Stromal cell of bone marrow (primary cell): ENCODE data around the gene ADAMTSL1.

Source experiments
- DNase-seq: peaks from one replicate; pipeline ENCODE4 v3.0.0-alpha.2; 2012; ENCODE audit warnings: low read depth

The ADAMTSL1 gene

DNA sequence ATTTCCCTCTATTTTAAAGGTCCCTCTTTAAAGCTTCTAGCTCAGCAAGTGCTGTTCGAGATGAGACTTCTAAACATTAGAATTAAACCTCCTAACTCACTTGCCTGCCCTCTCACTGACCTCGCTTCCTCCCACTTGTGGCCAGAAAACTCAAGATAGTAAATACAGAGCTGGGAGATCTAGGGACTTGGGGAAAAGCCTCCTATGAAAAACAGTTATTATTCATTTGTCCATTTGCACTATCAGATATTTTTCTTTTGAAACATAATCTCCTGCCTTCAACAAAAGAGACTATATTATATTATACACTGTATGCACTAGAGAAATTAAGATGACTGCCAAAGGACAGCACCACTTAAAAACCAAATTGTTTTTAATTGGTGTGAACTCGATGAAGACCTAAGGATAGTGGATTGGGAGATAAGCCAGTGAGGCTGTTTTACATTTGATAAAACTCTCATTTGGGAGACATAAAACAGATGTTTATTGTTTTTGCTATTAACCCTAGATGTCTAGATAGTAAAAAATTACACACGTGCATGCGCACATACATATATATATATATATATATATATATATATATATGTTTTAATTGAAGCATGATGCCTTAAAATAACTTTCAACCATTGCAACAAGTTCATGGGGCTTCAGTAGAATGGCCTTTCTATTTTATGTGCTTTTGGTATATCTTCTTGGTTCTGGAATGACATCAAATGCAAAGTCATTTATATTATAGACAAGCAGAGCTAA lies 229.4 kb downstream of the ADAMTSL1 start:
- peak; percentile 30 for DNase-seq

DNA sequence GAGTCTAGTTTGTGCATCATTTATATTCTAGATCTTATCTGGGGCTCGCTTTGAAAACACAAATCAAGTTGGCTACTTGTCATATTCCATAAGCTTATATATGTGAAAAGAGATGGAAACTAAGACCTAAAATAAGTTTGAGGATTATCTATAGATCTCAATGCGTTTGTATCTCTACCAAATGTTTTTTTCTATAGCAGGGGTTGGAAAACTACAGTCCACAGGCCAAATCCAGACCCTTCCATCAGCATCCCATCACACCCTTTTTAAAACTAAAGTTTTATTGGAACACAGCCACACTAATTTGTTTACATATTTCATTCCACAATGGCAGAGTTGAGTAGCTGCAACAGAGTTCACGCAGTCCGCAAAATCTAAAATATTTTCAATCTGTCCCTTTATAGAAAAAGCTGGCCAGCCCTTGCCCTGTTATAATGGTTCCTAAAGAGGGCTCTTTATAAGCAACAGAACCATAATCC lies 230.0 kb downstream of the ADAMTSL1 start:
- no peak for DNase-seq

DNA sequence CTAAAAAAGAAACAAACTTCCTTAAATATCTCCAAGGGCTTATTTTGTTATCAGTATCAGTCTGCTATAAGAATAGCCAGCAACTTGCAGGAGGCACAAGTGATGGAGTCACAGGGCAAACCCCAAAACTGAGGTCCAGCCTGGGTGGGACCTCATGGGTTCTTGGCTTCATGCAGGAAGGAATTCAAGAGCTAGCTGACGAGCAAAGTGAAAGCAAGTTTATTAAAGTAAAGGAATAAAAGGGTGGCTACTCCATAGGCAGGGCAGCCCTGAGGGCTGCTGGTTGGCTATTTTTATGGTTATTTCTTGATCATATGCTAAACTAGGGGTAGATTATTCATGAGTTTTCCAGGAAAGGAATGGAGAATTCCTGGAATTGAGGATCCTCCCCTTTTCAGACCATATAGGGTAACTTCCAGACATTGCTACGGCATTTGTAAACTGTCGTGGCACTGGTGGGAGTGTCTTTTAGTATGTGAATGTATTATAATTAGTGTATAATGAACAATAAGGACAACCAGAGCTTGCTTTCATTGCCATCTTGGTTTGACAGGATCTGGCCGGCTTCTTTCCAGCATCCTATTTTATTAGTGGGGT lies 231.9 kb downstream of the ADAMTSL1 start:
- no peak for DNase-seq

DNA sequence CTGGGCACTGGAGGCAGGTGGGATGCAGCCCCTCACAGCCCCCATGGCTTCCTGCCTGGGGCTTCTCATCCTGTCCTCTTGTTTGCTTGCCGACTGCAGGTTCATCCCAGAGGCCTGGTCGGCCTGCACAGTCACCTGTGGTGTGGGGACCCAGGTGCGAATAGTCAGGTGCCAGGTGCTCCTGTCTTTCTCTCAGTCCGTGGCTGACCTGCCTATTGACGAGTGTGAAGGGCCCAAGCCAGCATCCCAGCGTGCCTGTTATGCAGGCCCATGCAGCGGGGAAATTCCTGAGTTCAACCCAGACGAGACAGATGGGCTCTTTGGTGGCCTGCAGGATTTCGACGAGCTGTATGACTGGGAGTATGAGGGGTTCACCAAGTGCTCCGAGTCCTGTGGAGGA lies 232.7 kb downstream of the ADAMTSL1 start:
- DNase-seq = no peak

DNA sequence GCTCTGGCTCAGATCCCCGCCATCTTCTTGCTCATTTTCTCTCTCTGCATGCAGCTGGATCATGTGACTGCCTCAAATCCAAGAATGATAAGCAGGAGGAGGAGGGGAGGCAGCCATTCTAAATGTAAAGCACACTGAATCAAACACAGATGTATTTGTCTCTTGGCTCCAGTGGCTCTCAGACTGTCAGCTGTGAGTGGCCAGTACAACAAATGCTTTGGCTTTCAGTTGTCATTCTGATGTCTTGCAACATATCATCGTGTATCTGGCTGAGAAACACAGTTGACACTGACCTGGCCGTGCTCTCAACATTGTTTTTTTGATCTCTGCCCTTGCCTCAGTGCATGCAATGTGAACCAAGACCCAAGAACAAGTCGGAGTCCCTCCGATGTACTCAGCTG lies 233.1 kb downstream of the ADAMTSL1 start:
- DNase-seq = no peak

DNA sequence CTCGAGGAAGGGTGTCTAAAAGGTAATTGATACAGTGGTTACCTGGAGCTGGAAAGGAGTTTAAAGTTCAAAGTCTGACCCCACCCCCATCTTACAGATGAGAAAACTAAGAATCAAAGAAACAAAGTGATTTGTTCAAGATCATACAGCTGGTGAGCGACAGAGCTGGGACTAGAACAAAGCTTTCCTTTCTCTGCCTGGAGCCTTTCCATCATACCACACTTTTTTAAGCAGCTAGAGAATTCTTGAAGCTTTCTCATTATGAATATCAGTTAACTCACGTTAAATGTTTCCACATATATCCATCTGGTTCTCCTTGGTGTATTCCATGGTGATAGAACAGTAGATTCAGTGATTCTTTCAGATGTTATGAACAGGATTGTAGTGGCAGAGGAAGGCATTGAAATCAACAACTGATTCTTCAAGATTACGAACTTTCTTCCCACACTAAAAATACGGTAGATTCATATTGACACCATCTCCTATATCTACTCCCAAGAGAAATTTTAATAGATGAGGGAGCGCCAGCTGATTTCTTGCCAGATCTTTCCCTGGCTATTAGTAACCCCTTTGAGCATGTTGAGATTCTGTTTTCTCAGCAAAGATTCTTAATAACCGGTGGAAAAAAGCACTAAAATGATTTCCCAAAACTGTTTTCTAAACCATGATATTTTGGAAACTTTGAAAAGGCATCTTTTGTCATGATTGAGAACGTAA lies 233.7 kb downstream of the ADAMTSL1 start:
- DNase-seq = no peak

DNA sequence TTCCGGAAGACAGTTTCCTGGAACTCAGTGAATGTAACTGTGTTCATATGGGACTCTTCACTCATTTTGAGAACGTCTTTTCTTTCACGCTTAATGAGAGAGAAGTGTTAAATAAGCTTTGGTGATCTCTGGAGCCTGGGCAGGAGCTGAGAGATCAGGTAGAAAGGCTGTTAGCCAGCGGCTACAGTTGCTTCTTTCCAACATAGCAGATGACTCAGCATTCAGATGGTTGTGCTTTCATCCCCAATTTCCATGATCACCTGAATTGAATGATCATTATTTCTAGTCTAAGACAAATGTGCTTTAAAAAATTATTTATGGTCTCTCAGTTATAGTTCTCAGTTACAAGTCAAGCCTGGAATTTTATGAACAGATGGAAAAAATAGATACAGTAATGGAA lies 234.5 kb downstream of the ADAMTSL1 start:
- no peak for DNase-seq

DNA sequence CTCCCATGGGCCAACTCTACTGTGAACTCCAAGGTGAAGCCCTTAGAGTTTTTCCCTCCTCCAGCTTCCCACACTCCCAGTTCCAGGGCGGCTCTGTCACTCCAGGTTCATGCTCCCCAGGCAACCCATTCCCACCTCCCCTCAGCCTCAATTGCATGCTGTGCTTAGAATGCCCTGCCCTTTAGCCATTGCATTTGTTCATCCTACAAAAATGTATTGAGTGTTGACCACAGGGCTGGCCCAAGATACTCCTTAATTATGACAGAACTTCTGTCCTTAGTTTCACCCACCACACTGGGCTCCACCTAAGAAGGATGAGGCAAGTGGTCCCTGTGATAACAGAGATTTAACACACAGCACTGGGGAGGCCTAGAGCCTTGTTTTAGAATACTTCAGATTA lies 236.1 kb downstream of the ADAMTSL1 start:
- peak; percentile 31 for DNase-seq

DNA sequence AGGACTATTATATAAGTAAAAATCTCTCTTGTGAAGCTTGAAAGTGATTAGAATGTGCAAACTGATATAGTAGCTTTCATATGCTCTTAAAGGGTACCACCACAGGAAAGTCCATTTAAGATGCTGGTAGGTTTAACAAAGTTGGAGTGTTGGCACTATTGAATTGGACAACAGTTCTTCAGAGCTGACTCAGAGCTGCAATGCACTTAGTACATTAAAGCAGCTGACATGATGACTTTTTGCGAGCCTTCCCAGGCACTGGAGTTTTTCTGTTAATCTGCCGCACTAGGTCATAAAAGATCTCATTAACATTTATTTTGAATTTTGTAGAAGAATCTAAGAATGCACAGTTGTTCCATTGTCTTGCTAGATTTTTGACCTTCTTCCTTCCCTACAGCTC lies 243.8 kb downstream of the ADAMTSL1 start:
- no peak for DNase-seq

DNA sequence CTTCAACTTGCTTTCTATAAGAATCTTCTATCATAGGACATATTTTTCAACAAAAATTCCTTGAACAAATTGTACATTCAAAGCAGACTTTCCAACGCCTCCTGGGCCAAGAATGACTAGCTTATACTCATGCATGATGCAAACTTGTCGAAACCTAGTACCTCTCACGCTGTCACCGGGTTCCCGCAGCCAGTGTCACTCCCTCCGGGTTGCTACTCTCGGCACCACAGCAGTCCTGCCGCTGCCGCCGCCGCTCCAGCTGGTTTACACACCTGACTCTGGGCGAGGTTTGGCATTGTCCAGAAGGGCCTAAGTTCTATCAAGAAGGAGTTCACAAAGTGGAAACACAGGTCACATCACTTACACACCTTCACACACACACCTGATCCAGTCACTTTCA lies 244.4 kb downstream of the ADAMTSL1 start:
- DNase-seq = no peak

DNA sequence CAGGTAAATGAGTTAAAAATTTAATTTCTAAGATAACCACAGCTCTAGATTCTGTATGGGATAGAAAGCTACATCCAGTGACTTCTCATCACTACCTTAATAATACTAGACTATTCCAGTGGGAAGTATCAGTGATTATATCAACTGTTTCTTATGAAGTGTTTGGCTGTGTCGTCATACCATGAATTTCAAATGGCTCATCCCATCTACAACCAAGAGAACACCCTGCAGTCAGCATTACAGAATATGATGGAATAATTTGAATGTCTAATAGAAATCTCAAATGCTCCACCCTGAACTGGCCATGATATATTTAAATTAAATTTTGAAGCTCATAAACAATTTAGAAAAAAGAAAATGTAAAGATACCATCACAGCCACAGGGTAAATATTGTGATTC lies 245.0 kb downstream of the ADAMTSL1 start:
- DNase-seq = no peak

DNA sequence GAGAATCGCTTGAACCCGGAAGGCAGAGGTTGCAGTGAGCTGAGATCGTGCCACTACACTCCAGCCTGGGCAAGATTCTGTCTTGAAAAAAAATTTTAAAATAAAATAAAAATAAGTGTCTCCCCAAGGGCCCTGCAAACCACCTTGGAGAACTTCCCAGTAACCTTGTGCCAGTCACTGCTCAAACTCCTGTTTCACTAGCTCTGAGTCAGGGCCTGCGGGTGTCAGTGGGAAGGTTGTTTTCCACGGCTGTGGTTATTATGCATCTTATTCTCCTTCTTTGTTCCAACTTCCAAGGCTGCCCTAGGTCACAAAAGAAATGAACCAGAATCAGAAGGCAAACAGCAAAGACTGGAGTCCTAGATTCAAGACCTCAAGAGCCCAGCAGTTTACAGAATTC lies 246.7 kb downstream of the ADAMTSL1 start:
- peak; percentile 83 for DNase-seq

DNA sequence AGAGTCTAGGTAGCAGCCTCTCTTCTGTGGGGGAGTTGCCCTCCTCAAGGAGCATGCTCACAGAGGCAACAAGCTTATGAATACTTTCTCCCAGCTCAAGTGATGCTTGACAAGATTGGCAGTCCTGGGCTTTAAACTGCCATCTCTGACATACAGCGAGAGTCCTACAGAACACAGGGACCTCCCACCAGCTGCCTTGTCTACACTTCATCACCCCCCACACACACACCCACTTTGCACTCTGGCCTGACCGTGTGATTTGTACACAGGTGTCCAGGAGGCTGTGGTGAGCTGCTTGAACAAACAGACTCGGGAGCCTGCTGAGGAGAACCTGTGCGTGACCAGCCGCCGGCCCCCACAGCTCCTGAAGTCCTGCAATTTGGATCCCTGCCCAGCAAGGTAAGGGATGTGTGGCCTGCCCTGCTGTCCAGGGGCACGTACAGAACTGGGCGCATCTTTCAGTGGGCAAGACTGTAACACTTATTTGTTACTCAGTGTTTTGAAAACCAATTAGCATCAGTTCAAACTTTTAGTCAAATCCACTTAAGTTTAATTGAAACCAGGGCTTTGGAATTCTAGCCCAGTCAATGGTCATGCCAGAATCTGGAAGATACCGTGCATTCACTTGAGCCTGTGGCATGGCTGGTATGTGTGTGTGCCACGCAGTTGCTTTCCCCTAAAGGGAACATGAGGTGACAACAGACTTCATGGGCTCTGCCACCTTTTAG lies 247.5 kb downstream of the ADAMTSL1 start:
- no peak for DNase-seq

DNA sequence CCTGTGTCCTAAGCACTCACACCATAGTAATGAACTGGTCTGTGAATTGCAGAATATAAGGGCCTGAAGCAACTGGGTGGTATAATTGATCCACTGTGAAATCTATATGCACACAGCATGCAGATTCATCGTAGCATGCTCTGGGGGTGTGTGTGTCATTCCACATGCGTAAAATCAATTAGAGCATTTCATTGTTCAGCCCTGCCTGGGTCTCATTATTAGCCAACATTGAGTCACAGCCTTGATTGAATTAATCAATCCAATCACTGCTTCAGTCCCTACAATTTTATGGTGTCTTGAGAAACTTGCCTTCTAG lies 248.0 kb downstream of the ADAMTSL1 start:
- DNase-seq = no peak

DNA sequence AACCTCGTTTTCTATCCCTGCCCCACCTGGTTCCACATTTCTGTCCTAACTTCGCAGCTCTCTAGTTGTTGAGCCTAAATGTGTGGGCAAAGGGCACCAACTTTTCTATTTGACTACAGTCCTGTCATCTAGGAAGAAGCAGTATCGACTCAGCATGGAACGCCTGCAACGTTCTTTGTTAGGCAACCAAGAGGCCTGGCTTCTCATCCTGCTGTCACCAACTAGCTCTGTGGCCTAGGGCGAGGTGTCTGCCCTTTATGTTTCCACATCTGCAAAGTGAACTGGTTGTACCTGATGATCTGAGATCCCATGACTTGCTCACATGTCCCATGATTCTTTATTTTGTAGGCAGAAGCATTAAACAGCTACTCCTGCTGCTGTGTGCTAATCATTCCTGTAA lies 248.9 kb downstream of the ADAMTSL1 start:
- no peak for DNase-seq

DNA sequence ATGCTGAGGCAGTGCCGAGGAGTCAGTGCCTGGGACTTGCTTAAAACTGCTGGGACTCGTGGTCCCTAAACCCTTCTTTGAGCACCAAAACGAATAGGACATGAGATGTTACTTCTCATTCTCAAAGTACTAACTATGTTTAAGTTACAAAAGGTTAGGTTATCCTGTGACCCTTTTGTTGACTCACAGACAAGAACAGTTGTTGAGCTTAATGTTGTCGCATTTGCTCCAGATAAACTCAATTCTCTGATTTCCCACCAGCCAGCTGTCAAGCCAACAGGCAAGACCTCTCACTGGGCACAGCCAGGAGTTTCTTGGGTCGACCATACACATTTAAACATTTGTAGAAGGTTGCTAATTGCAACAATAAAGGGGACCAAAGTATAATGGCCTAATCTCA lies 249.4 kb downstream of the ADAMTSL1 start:
- DNase-seq = no peak

DNA sequence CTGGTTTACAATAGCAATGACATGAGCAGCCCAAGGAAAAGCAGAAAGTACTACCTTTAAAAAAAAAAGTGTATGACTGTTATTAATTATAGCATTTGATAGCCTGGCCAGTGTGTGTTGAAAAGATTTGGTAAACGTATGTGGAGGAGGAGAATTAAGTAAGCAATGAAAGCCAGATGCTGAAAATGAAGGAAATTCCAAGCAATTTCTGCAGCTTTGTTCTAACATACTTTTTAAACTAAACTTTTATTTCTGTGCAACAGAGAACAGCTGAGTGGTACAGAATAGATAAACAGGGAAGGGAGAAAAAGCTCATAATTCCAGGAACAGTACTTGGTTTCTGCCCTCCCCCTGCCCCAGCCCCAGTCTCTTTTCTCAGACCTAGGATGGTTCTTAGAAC lies 252.6 kb downstream of the ADAMTSL1 start:
- DNase-seq = no peak

DNA sequence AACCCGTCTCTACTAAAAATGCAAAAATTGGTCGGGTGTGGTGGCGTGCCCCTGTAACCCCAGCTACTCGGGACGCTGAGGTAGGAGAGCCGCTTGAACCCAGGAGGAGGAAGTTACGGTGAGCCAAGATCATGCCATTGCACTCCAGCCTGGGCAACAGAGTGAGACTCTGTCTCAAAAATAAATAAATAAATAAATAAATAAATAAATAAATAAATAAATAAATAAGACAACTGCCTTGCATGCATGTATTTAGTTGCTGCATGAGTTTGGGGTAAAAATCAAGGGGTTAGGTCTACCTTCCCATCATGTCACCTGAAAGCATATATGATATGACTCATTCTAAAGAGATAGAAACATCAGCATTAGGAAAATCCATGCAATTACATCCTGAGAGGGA lies 254.0 kb downstream of the ADAMTSL1 start:
- DNase-seq = no peak

DNA sequence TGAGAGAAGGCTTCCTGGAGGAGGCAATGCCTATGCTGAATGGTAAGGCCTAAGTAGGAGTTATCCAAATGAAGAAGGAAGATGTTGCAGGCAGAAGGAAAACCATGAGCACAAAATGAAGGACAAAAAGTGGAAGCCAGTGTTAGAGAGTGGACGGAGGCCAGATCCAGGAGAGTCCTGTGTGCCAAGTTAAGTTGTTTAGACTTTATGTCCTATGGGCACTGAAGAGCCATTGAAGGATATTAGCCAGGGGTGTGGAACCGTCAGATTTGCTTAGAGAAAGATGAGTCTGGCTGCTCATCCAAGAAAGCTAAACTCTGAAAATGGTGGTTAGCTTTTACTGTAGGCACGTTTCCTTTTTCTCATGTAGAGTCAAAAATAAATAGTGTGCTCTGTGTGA lies 254.7 kb downstream of the ADAMTSL1 start:
- no peak for DNase-seq

DNA sequence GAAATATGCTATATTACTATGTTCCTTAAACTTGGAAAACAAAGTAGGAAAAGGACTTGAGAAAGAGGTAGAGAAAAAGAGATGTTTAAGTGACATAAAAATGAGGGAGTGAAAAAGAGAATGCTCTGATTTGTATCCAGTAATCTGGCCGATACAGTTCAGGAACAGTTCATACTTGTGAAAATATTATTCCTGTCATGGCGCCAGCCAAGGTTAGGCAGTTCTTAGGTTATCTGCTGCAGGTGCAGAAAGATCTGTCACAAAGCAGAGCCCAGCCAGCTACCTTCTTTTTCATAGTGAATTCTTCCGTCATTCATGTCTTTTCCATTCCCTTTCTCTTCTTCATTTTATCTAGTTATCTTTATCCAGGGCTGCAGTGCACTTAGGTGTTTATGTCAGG lies 256.3 kb downstream of the ADAMTSL1 start:
- no peak for DNase-seq

DNA sequence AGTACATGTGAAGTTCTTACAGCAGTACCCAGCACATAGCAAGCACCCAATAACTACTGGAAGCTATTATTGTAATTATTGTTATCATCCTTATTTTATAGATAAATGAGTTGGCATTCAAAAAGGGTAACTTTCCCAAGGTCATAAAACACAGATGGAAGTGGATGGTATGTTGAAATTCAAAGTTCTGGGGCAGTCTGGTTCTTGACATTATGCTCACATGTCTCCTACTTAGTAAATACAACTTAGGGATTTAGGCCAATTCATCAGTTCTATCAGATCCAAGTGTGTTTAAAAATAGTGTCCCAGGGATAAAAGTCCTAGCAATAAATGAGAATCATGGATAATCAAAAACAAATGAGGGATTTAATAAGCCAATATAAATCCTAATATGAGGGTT lies 265.2 kb downstream of the ADAMTSL1 start:
- DNase-seq = no peak

DNA sequence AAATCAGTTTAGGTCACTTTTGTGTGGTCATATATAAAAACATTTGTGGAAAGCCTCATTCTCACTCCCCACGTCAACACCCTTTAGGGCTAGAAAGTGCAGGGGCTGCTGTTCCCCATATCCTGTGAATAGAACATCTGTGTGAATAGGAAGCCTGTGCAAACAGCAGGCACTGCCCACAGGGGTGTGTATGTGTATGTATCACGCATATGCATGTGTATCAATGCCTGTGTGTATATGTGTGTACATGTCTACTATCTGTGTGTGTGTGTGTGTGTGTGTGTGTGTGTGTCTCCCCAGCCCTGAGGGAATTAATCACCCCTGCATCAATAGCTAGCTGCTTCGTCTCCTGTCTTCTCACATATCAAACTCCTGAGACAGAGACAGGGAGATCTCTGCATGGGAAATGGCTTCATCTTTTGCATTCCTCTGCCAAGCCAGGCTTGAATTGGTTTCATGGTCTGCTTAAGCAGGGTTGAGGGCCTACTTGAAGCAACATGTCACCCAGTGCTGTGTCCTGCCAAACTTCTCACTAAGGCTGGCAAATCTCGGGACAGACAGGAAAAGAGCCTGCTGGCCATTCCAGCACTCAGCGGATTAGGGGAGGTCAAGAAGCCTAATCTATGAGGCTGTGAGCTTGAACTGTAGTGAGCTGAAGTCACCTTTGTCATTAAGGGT lies 265.8 kb downstream of the ADAMTSL1 start:
- DNase-seq = no peak
